Parathyroid adenoma (tissue), 2 donors: ENCODE measurements around the gene POLE.

Experiments
- H2AFZ ChIP-seq: fragments of 300-600 bp; sonication (generic); one replicate; pipeline ENCODE4 v1.7.0; 2017; ENCODE audit warnings: antibody characterized with exemption, mild to moderate bottlenecking
- H3K27ac ChIP-seq: fragments of 300-600 bp; sonication (generic); one replicate; pipeline ENCODE4 v1.7.0; 2017
- H3K27me3 ChIP-seq: fragments of 300-600 bp; sonication (generic); one replicate; pipeline ENCODE4 v1.7.0; 2017; ENCODE audit warnings: low read length; ENCODE audit not compliant: control insufficient read depth, insufficient read depth
- H3K36me3 ChIP-seq: fragments of 300-600 bp; sonication (generic); one replicate; pipeline ENCODE4 v1.7.0; 2017; ENCODE audit warnings: low read length; ENCODE audit not compliant: control insufficient read depth, insufficient read depth
- H3K4me1 ChIP-seq: fragments of 300-600 bp; sonication (generic); one replicate; pipeline ENCODE4 v1.7.0; 2017; ENCODE audit warnings: control low read depth
- H3K4me2 ChIP-seq: fragments of 300-600 bp; sonication (generic); one replicate; pipeline ENCODE4 v1.7.0; 2017; ENCODE audit warnings: low read length
- H3K4me3 ChIP-seq: fragments of 300-600 bp; sonication (generic); one replicate; pipeline ENCODE4 v1.7.0; 2017; ENCODE audit warnings: low read depth, low read length
- H3K79me2 ChIP-seq: fragments of 300-600 bp; sonication (generic); one replicate; pipeline ENCODE4 v1.7.0; 2017; ENCODE audit warnings: control low read depth
- H3K9ac ChIP-seq: fragments of 300-600 bp; sonication (generic); one replicate; pipeline ENCODE4 v1.7.0; 2017; ENCODE audit warnings: mild to moderate bottlenecking
- H3K9me3 ChIP-seq: fragments of 300-600 bp; sonication (generic); one replicate; pipeline ENCODE4 v1.7.0; 2017; ENCODE audit warnings: low read length; ENCODE audit not compliant: control insufficient read depth
- TF ChIP-seq, protein P1 (sequence below): fragments of 300-600 bp; sonication (generic); IDR thresholded peaks from one replicate; pipeline ENCODE4 v1.7.0; 2017; ENCODE audit warnings: antibody characterized with exemption, mild to moderate bottlenecking
- donor health status: primary hyperparathyroidism.

Gene POLE

GRCh38 chr12:132728502-132728901 is 41.4 kb upstream of the POLE start:
- Histone ChIP-seq H3K27ac (no peak overlapping the region), H2AFZ (no peak overlapping the region), H3K4me3 (no peak overlapping the region), H3K4me1 (no peaks in the 10 kb centered on the region), H3K9me3 (no peaks in the 10 kb centered on the region), H3K27me3 (no peaks in the 10 kb centered on the region), H3K9ac (no peak overlapping the region), H3K79me2 (peaks cover under 1% of the 10 kb centered on the region), H3K36me3 (no peaks in the 10 kb centered on the region), H3K4me2 (no peak overlapping the region)
- TF ChIP-seq, protein P1, sequence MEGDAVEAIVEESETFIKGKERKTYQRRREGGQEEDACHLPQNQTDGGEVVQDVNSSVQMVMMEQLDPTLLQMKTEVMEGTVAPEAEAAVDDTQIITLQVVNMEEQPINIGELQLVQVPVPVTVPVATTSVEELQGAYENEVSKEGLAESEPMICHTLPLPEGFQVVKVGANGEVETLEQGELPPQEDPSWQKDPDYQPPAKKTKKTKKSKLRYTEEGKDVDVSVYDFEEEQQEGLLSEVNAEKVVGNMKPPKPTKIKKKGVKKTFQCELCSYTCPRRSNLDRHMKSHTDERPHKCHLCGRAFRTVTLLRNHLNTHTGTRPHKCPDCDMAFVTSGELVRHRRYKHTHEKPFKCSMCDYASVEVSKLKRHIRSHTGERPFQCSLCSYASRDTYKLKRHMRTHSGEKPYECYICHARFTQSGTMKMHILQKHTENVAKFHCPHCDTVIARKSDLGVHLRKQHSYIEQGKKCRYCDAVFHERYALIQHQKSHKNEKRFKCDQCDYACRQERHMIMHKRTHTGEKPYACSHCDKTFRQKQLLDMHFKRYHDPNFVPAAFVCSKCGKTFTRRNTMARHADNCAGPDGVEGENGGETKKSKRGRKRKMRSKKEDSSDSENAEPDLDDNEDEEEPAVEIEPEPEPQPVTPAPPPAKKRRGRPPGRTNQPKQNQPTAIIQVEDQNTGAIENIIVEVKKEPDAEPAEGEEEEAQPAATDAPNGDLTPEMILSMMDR: no peak

- H3K4me1 ChIP-seq: no peaks in the 10 kb centered on the region
- no peaks in the 10 kb centered on the region for H3K27me3 ChIP-seq
- no peaks in the 10 kb centered on the region for H3K36me3 ChIP-seq
These were observed 40.1 kb upstream of the POLE start for GRCh38 chr12:132727091-132727794.

DNA sequence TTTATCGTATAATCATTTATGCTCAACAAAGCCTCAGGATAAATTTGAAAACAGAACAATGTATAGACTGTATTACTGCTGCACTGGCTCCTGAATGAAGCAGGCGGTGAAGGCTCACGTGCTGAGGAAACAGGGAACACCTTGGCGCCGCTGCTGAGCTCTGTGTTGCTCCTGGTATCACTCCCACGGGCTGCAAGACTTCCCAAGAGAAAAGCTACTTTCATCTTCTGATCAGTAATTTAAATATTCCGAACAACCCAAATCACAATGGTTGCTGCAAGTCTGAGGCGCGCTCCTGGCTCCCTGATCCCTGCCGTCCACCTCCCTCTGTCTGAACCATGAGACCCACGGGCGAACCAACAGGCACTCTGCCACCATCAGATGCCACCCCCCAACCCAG is 39.2 kb upstream of the POLE start:
- Histone ChIP-seq H3K9me3 (no peaks in the 10 kb centered on the region), H3K4me1 (no peaks in the 10 kb centered on the region), H3K27ac (no peak overlapping the region), H3K27me3 (no peaks in the 10 kb centered on the region), H3K4me3 (no peak overlapping the region), H3K4me2 (no peak overlapping the region), H2AFZ (no peak overlapping the region), H3K79me2 (peaks cover 3% of the 10 kb centered on the region), H3K36me3 (no peaks in the 10 kb centered on the region), H3K9ac (no peak overlapping the region)
- TF ChIP-seq, protein P1: no peak

More at GRCh38 chr12:132727091-132727794, 40.1 kb upstream of the POLE start:
- Histone ChIP-seq H3K9ac (no peak overlapping the region), H3K79me2 (peaks cover 3% of the 10 kb centered on the region), H3K4me2 (no peak overlapping the region), H3K27ac (no peak overlapping the region), H3K4me3 (no peak overlapping the region), H3K9me3 (no peaks in the 10 kb centered on the region), H2AFZ (no peak overlapping the region)
- TF ChIP-seq, protein P1: no peak

DNA sequence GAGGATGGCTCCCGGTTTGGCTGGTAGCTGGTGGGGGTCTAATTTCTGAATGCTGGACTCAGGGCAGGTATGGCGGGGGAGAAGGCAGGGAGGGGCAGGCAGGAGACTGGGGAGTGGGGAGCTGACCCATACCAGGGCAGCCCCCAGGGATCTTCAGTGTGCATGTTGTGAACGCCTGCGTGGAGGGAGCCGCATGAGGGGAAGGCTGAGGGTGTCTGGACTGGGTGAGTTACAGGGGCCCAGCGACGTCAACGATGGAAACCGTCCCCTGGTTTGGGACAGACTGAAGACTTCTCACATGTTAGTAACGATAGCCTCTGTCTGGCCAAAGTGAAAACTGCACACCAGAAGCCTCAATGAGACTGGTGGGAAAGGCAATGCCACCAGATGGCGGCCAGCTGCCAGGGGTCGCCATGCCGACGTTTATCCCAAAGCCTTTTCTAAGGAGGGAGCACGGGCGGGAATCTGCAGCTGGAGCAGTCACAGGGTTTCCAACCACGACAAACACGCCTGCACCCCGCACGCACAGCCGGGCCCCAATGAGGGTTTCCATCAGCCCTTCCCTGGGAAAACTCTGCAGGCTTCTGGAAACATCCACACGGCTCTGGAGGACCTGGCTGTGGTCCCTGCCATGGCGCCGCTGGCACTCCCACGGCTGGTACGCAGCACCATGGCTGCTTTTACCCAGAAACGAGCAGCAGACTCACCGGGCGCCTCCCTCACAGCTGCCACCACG is 37.5 kb upstream of the POLE start:
- no peaks in the 10 kb centered on the region for H3K4me1 ChIP-seq
- no peaks in the 10 kb centered on the region for H3K27me3 ChIP-seq
- no peaks in the 10 kb centered on the region for H3K9me3 ChIP-seq
- H3K36me3 ChIP-seq: no peaks in the 10 kb centered on the region
- no peak overlapping the region for H3K4me2 ChIP-seq
- peaks cover 3% of the 10 kb centered on the region for H3K79me2 ChIP-seq
- H2AFZ ChIP-seq: no peak overlapping the region
- H3K4me3 ChIP-seq: no peak overlapping the region
- TF ChIP-seq, protein P1: no peak
- H3K27ac ChIP-seq: no peak overlapping the region
- H3K9ac ChIP-seq: no peak overlapping the region
